Heart right ventricle (tissue), 16 donors: ENCODE data around the gene GPR15. TPM values are rescaled to one million over a fixed set of nuclear protein-coding genes. Genes with fewer than 3 reads are reported as not detected.

Experiments
- ATAC-seq, 8 donors: fragments of 200-7000 bp; cut with Tn5 transposase; one replicate each; pipeline ENCODE4 v1.9.1; 2020; ENCODE audit warnings: mild to moderate bottlenecking in 8 of 8, moderate library complexity in 8 of 8, moderate number of reproducible peaks in 1 of 8
- DNase-seq, 2 donors: peaks; one replicate each; pipeline ENCODE4 v3.0.0-alpha.2; 2020
- H3K27ac ChIP-seq, 10 donors: fragments of 200-600 bp; sonication (generic) in 2 of 10; one replicate each; pipeline versions ENCODE4 v1.5.0 to v1.8.0; 2020 to 2022; ENCODE audit warnings: mild to moderate bottlenecking in 3 of 10
- H3K27me3 ChIP-seq, 7 donors: fragments of 200-600 bp; one replicate each; pipeline ENCODE4 v1.8.0; 2021 to 2022; ENCODE audit warnings: mild to moderate bottlenecking in 2 of 7
- H3K36me3 ChIP-seq, 9 donors: fragments of 200-600 bp; sonication (generic) in 1 of 9; one replicate each; pipeline versions ENCODE4 v1.5.0 to v1.8.0; 2020 to 2022; ENCODE audit warnings: mild to moderate bottlenecking in 2 of 9
- H3K4me1 ChIP-seq, 9 donors: fragments of 200-600 bp; sonication (generic) in 1 of 9; one replicate each; pipeline versions ENCODE4 v1.5.0 to v1.8.0; 2020 to 2022; ENCODE audit warnings: mild to moderate bottlenecking in 4 of 9
- H3K4me3 ChIP-seq, 10 donors: fragments of 200-600 bp; sonication (generic) in 2 of 10; one replicate each; pipeline versions ENCODE4 v1.5.0 to v1.8.0; 2020 to 2022; ENCODE audit warnings: mild to moderate bottlenecking in 7 of 10, moderate library complexity in 2 of 10
- H3K9me3 ChIP-seq, 11 donors: fragments of 200-600 bp in 10 of 11; sonication (generic) in 2 of 11; one replicate each; pipeline versions ENCODE4 v1.5.0 to v1.8.0; 2013 to 2022; ENCODE audit warnings: mild to moderate bottlenecking in 2 of 11, control low read depth in 1 of 11, moderate library complexity in 1 of 11
- CTCF ChIP-seq, 9 donors: fragments of 200-600 bp; sonication (generic) in 2 of 9; IDR thresholded peaks; one replicate each; pipeline versions ENCODE4 v1.5.0 to v1.8.0; 2021 to 2022; ENCODE audit warnings: antibody characterized with exemption in 9 of 9, mild to moderate bottlenecking in 5 of 9, moderate library complexity in 1 of 9
- WGBS, 2 donors: extraction: QIAGEN DNeasy Blood & Tissue Kit; methylation state at CpG; one replicate each; pipeline ENCODE4 v1.1.7; 2013; ENCODE audit warnings: inconsistent platforms in 1 of 2; 5-methylcytosine and 5-hydroxymethylcytosine counted together
- intact Hi-C, 10 donors: fragments of 100-400 bp; cut with DNase I; formaldehyde crosslinking; loops; one replicate each; pipeline versions ENCODE4 v1.11.1 to v1.14.2; 2022
- polyA plus RNA-seq, 2 donors: library from polyadenylated mRNA; stranded (reverse); fragments of 200-250 nt; gene quantifications; one replicate each; pipeline ENCODE4 v1.2.3, GENCODE V29; 2013
- total RNA-seq, 10 donors: library from RNA; stranded (reverse); fragmentation: NEBNext Ultra II Directional in 3 of 10; extraction: Animal tissue kit (Norgen Biotek cat#: 25700) in 3 of 10; gene quantifications; one replicate each; pipeline versions ENCODE4 v1.2.1 to v1.2.4, GENCODE V29; 2021 to 2023
- donor health status: Arrhythmogenic right ventricular cardiomyopathy.
- donor health status: ischemic (EF 13 %, LVEDD 7.1; RV severe dilation, severe dysfunction).
- donor health status: healthy with polysubstance abuse.
- donor health status: DM: no; HTN: yes; CAD: no.
- donor health status: DM: no; HTN: no; CAD: no.
- donor health status: ischemic (EF 25% LVEDD 6.9; RV normal size, moderate dysfunction).
- donor health status: ischemic (EF 25% LVEDD 5.7; RV mildly dilated, moderate dysfunction).
- donor health status: healthy.
- donor health status: DM: yes; HTN: yes; CAD: no.
- donor health status: Ischemic cardiomyopathy.
- donor health status: ischemic (EF 35%, LVEDD 5.7; RV mildly dilated, moderate dysfunction).
- donor health status: nonischemic (EF 11% LVEDD 7.7; RV severe dilation, severe dysfunction).
- donor health status: DM: yes; HTN: yes; CAD: no.
- donor health status: PGD.
- donor health status: ischemic (EF 29% LVEDD 5.4; RV normal size, mild dysfunction).
- donor health status: nonischemic (EF 23%, LVEDD 6.1; RV moderate dilation, normal function).

The GPR15 gene
- total and polyA plus RNA-seq, 12 donors, result 0.21 TPM; not detected in 11

- no peak for TF ChIP-seq CTCF (IDR thresholded peaks at IDR 0.05)
- DNase-seq (no peak), ATAC-seq (no peak)
- Histone ChIP-seq H3K27me3 (peaks cover 0 to 3% (median 0%) of the 10 kb centered on the region in 7 donors), H3K4me1 (no peaks in the 10 kb centered on the region), H3K9me3 (no peaks in the 10 kb centered on the region), H3K36me3 (no peaks in the 10 kb centered on the region), H3K27ac (no peak overlapping the region), H3K4me3 (no peak overlapping the region)
- 91 to 92% methylated on average over 8 of the region's 8 CpGs for WGBS, 2 donors
- intact Hi-C loops, result loop anchor here in 1 of 10 donors (10.0 kb wide), 1 partner anchor 205 kb away; no protein-coding TSS in a partner anchor
Measured at GRCh38 chr3:98529856-98530459, 1.8 kb upstream of the GPR15 start.

- H3K27ac ChIP-seq, result no peak overlapping the region
- no peak overlapping the region for H3K4me3 ChIP-seq
- ATAC-seq, result no peak
- 91 to 92% methylated on average over 2 of the region's 2 CpGs for WGBS, 2 donors
- intact Hi-C loops, result no loop called here
- peaks cover 0 to 3% (median 0%) of the 10 kb centered on the region in 7 donors for H3K27me3 ChIP-seq
- H3K4me1 ChIP-seq, result no peaks in the 10 kb centered on the region
- DNase-seq, result no peak
- TF ChIP-seq CTCF (IDR thresholded peaks at IDR 0.05), result no peak
- no peaks in the 10 kb centered on the region for H3K36me3 ChIP-seq
- no peaks in the 10 kb centered on the region for H3K9me3 ChIP-seq
Measured at GRCh38 chr3:98530676-98531075, 1.1 kb upstream of the GPR15 start.

GRCh38 chr3:98532275-98532637 is 478 bp downstream of the GPR15 start:
- intact Hi-C loops, result no loop called here
- no peak overlapping the region for H3K4me3 ChIP-seq
- H3K9me3 ChIP-seq, result no peaks in the 10 kb centered on the region
- 71 to 74% methylated on average over 5 of the region's 5 CpGs for WGBS, 2 donors
- TF ChIP-seq CTCF (IDR thresholded peaks at IDR 0.05), result no peak
- no peak for ATAC-seq
- no peaks in the 10 kb centered on the region for H3K4me1 ChIP-seq
- no peak overlapping the region for H3K27ac ChIP-seq
- H3K27me3 ChIP-seq, result peaks cover 0 to 3% (median 0%) of the 10 kb centered on the region in 7 donors
- no peak for DNase-seq
- H3K36me3 ChIP-seq, result no peaks in the 10 kb centered on the region

- TF ChIP-seq CTCF (IDR thresholded peaks at IDR 0.05), result no peak
- Histone ChIP-seq H3K36me3 (no peaks in the 10 kb centered on the region), H3K9me3 (no peaks in the 10 kb centered on the region), H3K4me1 (no peaks in the 10 kb centered on the region), H3K27me3 (peaks cover 0 to under 1% (median 0%) of the 10 kb centered on the region in 7 donors), H3K4me3 (no peak overlapping the region), H3K27ac (no peak overlapping the region)
- WGBS, 2 donors, result 91% methylated on average over 6 of the region's 6 CpGs
- no peak for ATAC-seq
- intact Hi-C loops, result no loop called here
- DNase-seq, result no peak
Measured at GRCh38 chr3:98532709-98533571, 1.2 kb downstream of the GPR15 start.
